HS-27A (cell line): Measurements from ENCODE around the gene CBX8.
"Not testable (repeated sequence)": the region's sequence is repeated elsewhere in the genome, so short reads cannot be mapped to it uniquely, and the experiment has no call there.

Source experiments
- DNase-seq: peaks from one replicate; pipeline ENCODE4 v3.0.0-alpha.2; 2012; ENCODE audit warnings: low read depth, missing footprints

Gene CBX8

GRCh38 chr17:79779084-79779529, 17.8 kb downstream of the CBX8 start:
- DNase-seq, result no peak

- DNase-seq, result no peak
Measured at GRCh38 chr17:79778504-79779083, 18.3 kb downstream of the CBX8 start.

GRCh38 chr17:79777894-79778503, 18.9 kb downstream of the CBX8 start, which contains the start of gene CBX2:
TSS of gene CBX2 (plus strand) at chr17:79778148. CDS start at chr17:79778236, 88 bp downstream.
- DNase-seq, result no peak

GRCh38 chr17:79777120-79777893, 19.6 kb downstream of the CBX8 start:
- DNase-seq, result no peak

GRCh38 chr17:79776376-79777119, 20.3 kb downstream of the CBX8 start:
- no peak for DNase-seq

GRCh38 chr17:79775632-79776031, 21.2 kb downstream of the CBX8 start:
- DNase-seq, result no peak

- no peak for DNase-seq
Measured at GRCh38 chr17:79774561-79774975, 22.3 kb downstream of the CBX8 start.

- not testable (repeated sequence) for DNase-seq
Measured at GRCh38 chr17:79772726-79773125, 24.2 kb downstream of the CBX8 start.

GRCh38 chr17:79771276-79771675, 25.6 kb downstream of the CBX8 start:
- DNase-seq, result no peak

GRCh38 chr17:79769570-79770506, 27.0 kb downstream of the CBX8 start:
- DNase-seq, result no peak

- DNase-seq, result no peak
Measured at GRCh38 chr17:79765708-79766107, 31.2 kb downstream of the CBX8 start.

GRCh38 chr17:79761894-79762589, 34.8 kb downstream of the CBX8 start:
- no peak for DNase-seq

- DNase-seq, result no peak
Measured at GRCh38 chr17:79760197-79760906, 36.5 kb downstream of the CBX8 start.

GRCh38 chr17:79758271-79758670, 38.6 kb downstream of the CBX8 start:
- DNase-seq, result no peak

GRCh38 chr17:79757140-79757745, 39.6 kb downstream of the CBX8 start:
- no peak for DNase-seq

- DNase-seq, result no peak
Measured at GRCh38 chr17:79755591-79755990, 41.3 kb downstream of the CBX8 start.

- not testable (repeated sequence) for DNase-seq
Measured at GRCh38 chr17:79754903-79755302, 42.0 kb downstream of the CBX8 start.

GRCh38 chr17:79754370-79754769, 42.5 kb downstream of the CBX8 start:
- no peak for DNase-seq

- DNase-seq, result no peak
Measured at GRCh38 chr17:79752175-79752574, 44.7 kb downstream of the CBX8 start.
